Gastrocnemius medialis (tissue), 4 donors: ENCODE data around the gene PBX3. TPM values are rescaled to one million over a fixed set of nuclear protein-coding genes. Genes with fewer than 3 reads are reported as not detected.
"Not testable (repeated sequence)": the region's sequence is repeated elsewhere in the genome, so short reads cannot be mapped to it uniquely, and the experiment has no call there.

Experiments used
- ATAC-seq, 2 donors: fragments of 150-250 bp; one replicate each; pipeline ENCODE4 v1.9.1; 2016
- DNase-seq, 2 donors: peaks; one replicate each; pipeline ENCODE4 v3.0.0-alpha.2; 2019
- H3K27ac ChIP-seq, 4 donors: fragments of 200-600 bp; sonication (generic); 1 replicate in 1 of 4; 2 replicates in 3 of 4; pipeline ENCODE4 v1.5.1; 2016 to 2018; ENCODE audit warnings: mild to moderate bottlenecking in 2 of 4, moderate library complexity in 1 of 4
- H3K27me3 ChIP-seq, 3 donors: fragments of 200-600 bp; sonication (generic) in 2 of 3; 1 replicate in 1 of 3; 2 replicates in 2 of 3; pipeline versions ENCODE4 v1.5.1 to v1.6.0; 2016 to 2019; ENCODE audit warnings: mild to moderate bottlenecking in 1 of 3, moderate library complexity in 1 of 3
- H3K36me3 ChIP-seq, 2 donors: fragments of 200-600 bp; sonication (generic) in 1 of 2; one replicate each; pipeline ENCODE4 v1.5.1; 2017 to 2018
- H3K4me1 ChIP-seq, 2 donors: fragments of 200-600 bp; sonication (generic) in 1 of 2; one replicate each; pipeline ENCODE4 v1.5.1; 2016 to 2017; ENCODE audit warnings: mild to moderate bottlenecking in 2 of 2
- H3K4me3 ChIP-seq, 4 donors: fragments of 200-600 bp; sonication (generic) in 3 of 4; 1 replicate in 1 of 4; 2 replicates in 3 of 4; pipeline ENCODE4 v1.5.1; 2016 to 2019; ENCODE audit warnings: mild to moderate bottlenecking in 2 of 4
- H3K9me3 ChIP-seq, 3 donors: fragments of 200-600 bp; sonication (generic) in 2 of 3; 1 replicate in 1 of 3; 2 replicates in 2 of 3; pipeline ENCODE4 v1.5.1; 2016 to 2019
- POLR2A ChIP-seq, 2 donors: fragments of 450-650 bp; IDR thresholded peaks; one replicate each; pipeline ENCODE4 v1.6.1; 2017; ENCODE audit warnings: antibody characterized with exemption in 2 of 2, mild to moderate bottlenecking in 2 of 2, moderate library complexity in 2 of 2
- in situ Hi-C, 4 donors: fragments of 200-750 bp; cut with MboI; loops; one replicate each; pipeline versions ENCODE4 v1.15.0 to v1.8.0; 2017; ENCODE audit warnings: low sequenced_read_pairs in 4 of 4
- intact Hi-C: fragments of 100-400 bp; cut with DNase I; formaldehyde crosslinking; loops from one replicate; pipeline ENCODE4 v1.15.1; 2023; ENCODE audit warnings: low total_unique reads
- total RNA-seq, 4 donors: library from RNA; depleted of rRNA; stranded (reverse); fragments of >200 nt; gene quantifications; one replicate each; pipeline versions ENCODE4 v1.1.0 to v1.2.3, GENCODE V29; 2016
- TF ChIP-seq, protein P1 (sequence below), 5 experiments: fragments of 450-650 bp in 3 of 5; fragments of 200-600 bp in 2 of 5; sonication (generic) in 2 of 5; IDR thresholded peaks in 4 of 5; conservative IDR thresholded peaks in 1 of 5; 1 replicate in 4 of 5; 2 replicates in 1 of 5; pipeline ENCODE4 v1.5.1; 2016 to 2019; ENCODE audit warnings: antibody characterized with exemption in 5 of 5, mild to moderate bottlenecking in 3 of 5, moderate library complexity in 3 of 5

The PBX3 gene
- total RNA-seq, 4 donors from 2014 or later, result 6.6 to 31.0 (median 9.6) TPM

DNA sequence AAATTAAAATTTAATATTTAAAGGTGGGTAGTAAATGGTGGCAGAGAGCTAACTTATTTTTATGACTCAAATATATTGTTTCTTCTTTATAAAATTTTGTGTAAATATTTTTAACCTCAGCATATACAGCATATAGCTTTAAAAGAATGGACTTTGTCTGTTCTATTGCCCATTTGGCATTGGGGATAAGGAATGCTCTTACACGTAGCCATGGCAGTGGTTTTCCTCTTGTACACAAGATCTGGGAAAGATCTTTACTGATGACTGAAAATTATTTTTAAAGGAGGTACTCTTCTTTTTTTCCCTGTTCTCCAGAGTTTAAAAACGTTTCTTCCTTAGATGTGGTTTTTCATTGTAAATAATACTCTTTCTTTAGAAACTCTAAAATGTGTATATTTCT, 75.0 kb downstream of the PBX3 start:
- no peaks in the 10 kb centered on the region for H3K36me3 ChIP-seq
- no peaks in the 10 kb centered on the region for H3K9me3 ChIP-seq
- in situ Hi-C loops, result no loop called here
- H3K4me1 ChIP-seq, result peaks cover 10 to 16% of the 10 kb centered on the region in 2 donors
- H3K27ac ChIP-seq, result no peak overlapping the region
- H3K27me3 ChIP-seq, result no peaks in the 10 kb centered on the region
- intact Hi-C loops, result no loop called here
- no peak for ATAC-seq
- peak overlapping the region in 1 of 4 donors; percentile 29 for H3K4me3 ChIP-seq
- no peak for DNase-seq
- TF ChIP-seq, protein P1, sequence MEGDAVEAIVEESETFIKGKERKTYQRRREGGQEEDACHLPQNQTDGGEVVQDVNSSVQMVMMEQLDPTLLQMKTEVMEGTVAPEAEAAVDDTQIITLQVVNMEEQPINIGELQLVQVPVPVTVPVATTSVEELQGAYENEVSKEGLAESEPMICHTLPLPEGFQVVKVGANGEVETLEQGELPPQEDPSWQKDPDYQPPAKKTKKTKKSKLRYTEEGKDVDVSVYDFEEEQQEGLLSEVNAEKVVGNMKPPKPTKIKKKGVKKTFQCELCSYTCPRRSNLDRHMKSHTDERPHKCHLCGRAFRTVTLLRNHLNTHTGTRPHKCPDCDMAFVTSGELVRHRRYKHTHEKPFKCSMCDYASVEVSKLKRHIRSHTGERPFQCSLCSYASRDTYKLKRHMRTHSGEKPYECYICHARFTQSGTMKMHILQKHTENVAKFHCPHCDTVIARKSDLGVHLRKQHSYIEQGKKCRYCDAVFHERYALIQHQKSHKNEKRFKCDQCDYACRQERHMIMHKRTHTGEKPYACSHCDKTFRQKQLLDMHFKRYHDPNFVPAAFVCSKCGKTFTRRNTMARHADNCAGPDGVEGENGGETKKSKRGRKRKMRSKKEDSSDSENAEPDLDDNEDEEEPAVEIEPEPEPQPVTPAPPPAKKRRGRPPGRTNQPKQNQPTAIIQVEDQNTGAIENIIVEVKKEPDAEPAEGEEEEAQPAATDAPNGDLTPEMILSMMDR (IDR thresholded peaks at IDR 0.05 in 4 of 5, conservative IDR thresholded peaks at IDR 0.05 in 1 of 5), result no peak
- TF ChIP-seq POLR2A (IDR thresholded peaks at IDR 0.05), result no peak

DNA sequence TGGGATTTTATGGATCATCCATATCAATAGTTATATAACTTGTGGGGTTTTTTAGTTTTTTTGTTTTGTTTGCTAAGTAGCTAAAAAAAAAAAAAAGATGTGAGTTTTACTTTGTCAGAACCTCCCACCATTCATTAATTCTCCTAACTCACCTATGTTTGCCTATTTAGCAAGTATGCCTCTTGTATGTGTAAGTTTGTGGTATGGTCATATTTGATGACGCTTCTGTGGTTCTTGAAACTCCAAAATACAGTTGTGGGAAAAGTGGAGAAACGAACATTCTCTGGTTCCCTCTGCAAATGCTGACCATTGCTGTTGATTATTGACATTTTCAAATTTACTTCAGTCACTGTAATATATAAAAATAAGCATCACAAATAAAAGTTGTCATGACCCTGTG, 75.7 kb downstream of the PBX3 start:
- peaks cover 10 to 16% of the 10 kb centered on the region in 2 donors for H3K4me1 ChIP-seq
- H3K27me3 ChIP-seq, result no peaks in the 10 kb centered on the region
- no peak overlapping the region for H3K27ac ChIP-seq
- in situ Hi-C loops, result no loop called here
- DNase-seq (no peak), ATAC-seq (no peak)
- intact Hi-C loops, result no loop called here
- H3K4me3 ChIP-seq, result no peak overlapping the region
- no peaks in the 10 kb centered on the region for H3K36me3 ChIP-seq
- TF ChIP-seq, protein P1 (IDR thresholded peaks at IDR 0.05 in 4 of 5, conservative IDR thresholded peaks at IDR 0.05 in 1 of 5), result no peak
- TF ChIP-seq POLR2A (IDR thresholded peaks at IDR 0.05), result no peak
- H3K9me3 ChIP-seq, result no peaks in the 10 kb centered on the region

DNA sequence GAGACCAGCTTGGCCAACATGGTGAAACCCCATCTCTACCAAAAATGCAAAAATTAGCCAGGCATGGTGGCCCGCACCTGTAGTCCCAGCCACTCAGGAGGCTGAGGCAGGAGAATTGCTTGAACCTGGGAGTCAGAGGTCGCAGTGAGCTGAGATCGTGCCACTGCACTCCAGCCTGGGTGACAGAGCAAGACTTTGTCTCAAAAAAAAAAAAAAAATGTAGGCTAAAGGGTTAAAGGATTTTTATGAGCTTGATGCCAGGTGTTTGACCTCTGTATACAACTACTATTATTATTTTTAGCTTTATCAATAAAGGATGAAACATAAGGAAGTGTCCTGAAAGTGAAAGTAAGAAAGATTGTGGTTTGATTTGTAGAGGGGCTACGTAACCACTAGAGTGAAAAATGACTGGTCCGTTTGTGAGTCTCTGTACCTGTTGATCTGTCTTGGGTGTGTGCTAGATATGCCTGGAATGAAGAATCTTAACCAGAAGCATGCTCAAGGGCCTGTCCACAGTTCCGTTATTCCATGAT, 76.8 kb downstream of the PBX3 start:
- H3K36me3 ChIP-seq, H3K27me3 ChIP-seq, intact Hi-C loops, in situ Hi-C loops, DNase-seq, H3K9me3 ChIP-seq, ATAC-seq, H3K27ac ChIP-seq: not testable (repeated sequence)
- H3K4me1 ChIP-seq, result peaks cover 10 to 16% of the 10 kb centered on the region in 2 donors
- H3K4me3 ChIP-seq, result peak overlapping the region in 1 of 4 donors; percentile 6

DNA sequence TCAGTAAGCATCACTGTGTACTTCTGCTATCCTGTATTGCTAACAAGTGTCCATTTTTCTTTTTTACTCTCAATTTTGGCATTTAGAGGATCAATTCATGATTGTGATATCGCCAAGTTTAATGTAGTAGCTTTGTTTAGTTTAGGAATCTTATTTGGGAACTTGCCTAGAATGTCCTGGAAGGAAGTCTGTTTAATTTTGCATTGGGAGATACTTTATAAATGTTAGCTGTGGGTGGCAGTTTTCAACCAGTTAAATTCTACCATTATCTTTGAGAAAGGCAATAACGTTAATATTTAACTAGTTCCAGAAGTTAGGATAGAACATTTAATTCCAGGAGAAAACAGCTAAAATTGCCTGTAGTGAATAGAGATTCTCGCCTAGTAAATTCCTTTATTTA, 78.6 kb downstream of the PBX3 start:
- intact Hi-C loops (no loop called here), in situ Hi-C loops (no loop called here)
- DNase-seq, result no peak
- no peak for ATAC-seq
- no peaks in the 10 kb centered on the region for H3K9me3 ChIP-seq
- H3K27ac ChIP-seq, result no peak overlapping the region
- no peaks in the 10 kb centered on the region for H3K36me3 ChIP-seq
- TF ChIP-seq, protein P1 (IDR thresholded peaks at IDR 0.05 in 4 of 5, conservative IDR thresholded peaks at IDR 0.05 in 1 of 5), result no peak
- TF ChIP-seq POLR2A (IDR thresholded peaks at IDR 0.05), result no peak
- H3K27me3 ChIP-seq, result no peaks in the 10 kb centered on the region
- H3K4me1 ChIP-seq, result peaks cover 6 to 8% of the 10 kb centered on the region in 2 donors
- no peak overlapping the region for H3K4me3 ChIP-seq

DNA sequence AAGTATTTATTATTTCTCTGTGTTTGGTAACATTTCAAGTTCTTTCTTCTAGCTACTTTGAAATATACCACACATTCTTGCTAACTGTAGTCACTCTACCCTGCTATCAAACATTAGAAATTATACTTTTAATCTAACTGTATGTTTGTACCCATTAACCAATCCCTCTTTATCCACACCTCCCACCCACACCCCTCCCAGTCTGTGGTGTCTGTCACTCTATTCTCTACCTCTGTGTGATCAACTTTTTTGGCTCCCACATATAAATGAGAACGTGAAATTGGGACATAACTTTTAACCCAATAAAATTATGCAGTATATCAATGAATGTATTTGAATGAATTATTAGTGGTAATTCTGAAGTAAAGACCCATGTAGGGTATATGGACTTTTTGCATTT, 79.7 kb downstream of the PBX3 start:
- Histone ChIP-seq H3K9me3 (no peaks in the 10 kb centered on the region), H3K27ac (no peak overlapping the region), H3K27me3 (no peaks in the 10 kb centered on the region), H3K36me3 (no peaks in the 10 kb centered on the region), H3K4me3 (no peak overlapping the region), H3K4me1 (peaks cover 0 to 5% of the 10 kb centered on the region in 2 donors)
- intact Hi-C loops, result no loop called here
- in situ Hi-C loops, result no loop called here
- TF ChIP-seq, protein P1 (IDR thresholded peaks at IDR 0.05 in 4 of 5, conservative IDR thresholded peaks at IDR 0.05 in 1 of 5), result no peak
- no peak for TF ChIP-seq POLR2A (IDR thresholded peaks at IDR 0.05)
- DNase-seq (no peak), ATAC-seq (no peak)
